ENCODE results near the gene LARP1B.

DNA sequence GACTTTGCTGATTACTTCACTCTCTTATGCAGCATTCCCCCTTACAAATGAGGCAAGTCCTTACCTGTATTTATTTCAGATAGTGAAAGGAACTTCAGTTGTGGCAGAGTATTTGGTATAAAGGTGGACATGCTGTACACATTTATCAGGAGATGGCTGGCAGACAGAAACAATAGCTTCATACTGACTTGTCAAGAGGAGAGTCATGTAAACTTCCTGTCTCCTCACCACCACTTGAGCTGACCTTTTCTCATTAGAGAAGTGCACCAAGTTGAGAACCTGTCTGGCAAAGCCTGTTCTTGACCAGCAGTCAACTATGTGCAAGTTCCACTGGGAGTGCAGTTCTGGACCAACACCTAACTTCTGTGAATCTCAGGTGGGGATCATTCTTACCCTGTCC is 80.8 kb downstream of the LARP1B start:
- TF ChIP-seq, protein P1, sequence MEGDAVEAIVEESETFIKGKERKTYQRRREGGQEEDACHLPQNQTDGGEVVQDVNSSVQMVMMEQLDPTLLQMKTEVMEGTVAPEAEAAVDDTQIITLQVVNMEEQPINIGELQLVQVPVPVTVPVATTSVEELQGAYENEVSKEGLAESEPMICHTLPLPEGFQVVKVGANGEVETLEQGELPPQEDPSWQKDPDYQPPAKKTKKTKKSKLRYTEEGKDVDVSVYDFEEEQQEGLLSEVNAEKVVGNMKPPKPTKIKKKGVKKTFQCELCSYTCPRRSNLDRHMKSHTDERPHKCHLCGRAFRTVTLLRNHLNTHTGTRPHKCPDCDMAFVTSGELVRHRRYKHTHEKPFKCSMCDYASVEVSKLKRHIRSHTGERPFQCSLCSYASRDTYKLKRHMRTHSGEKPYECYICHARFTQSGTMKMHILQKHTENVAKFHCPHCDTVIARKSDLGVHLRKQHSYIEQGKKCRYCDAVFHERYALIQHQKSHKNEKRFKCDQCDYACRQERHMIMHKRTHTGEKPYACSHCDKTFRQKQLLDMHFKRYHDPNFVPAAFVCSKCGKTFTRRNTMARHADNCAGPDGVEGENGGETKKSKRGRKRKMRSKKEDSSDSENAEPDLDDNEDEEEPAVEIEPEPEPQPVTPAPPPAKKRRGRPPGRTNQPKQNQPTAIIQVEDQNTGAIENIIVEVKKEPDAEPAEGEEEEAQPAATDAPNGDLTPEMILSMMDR (conservative IDR thresholded peaks at IDR 0.05; ENCODE audit: low read depth, low read length), result no peak
- TF ChIP-seq EZH2 (IDR thresholded peaks at IDR 0.05; ENCODE audit: borderline replicate concordance, low read depth, low read length, poor library complexity, severe bottlenecking), result no peak

All from A673 (cell line).